H1 (cell line): Measurements from ENCODE around the gene ARHGAP42. TPM values are rescaled to one million over a fixed set of nuclear protein-coding genes. Genes with fewer than 3 reads are reported as not detected.
A peak's percentile ranks its signal among the peaks of the same experiment; 100 is the strongest.

ENCODE experiments used
- CTCF ChIA-PET: fragments of 300-600 bp; sonication (Branson Sonifier 250); formaldehyde crosslinking; loops from one replicate; lab custom pipeline; 2021; ENCODE audit not compliant: partially characterized antibody; lab: Charles Lee
- POLR2A ChIA-PET: fragments of 300-600 bp; sonication (Branson Sonifier 250); formaldehyde crosslinking; loops from one replicate; lab custom pipeline; 2021; ENCODE audit warnings: inconsistent platforms; ENCODE audit not compliant: partially characterized antibody; lab: Charles Lee
- DNase-seq, 2 experiments: peaks; one replicate each; pipeline versions ENCODE4 v3.0.0 to v3.0.0-alpha.2; 2010 to 2022; ENCODE audit warnings: low spot score in 2 of 2, low read depth in 1 of 2, mixed read lengths in 1 of 2
- FAIRE-seq: peaks from 2 replicates; lab custom pipeline; 2011; peaks lifted over from hg19 to GRCh38; lab: Jason Lieb, UNC
- H2AFZ ChIP-seq: 2 replicates; pipeline ENCODE4 v1.8.1; 2012; ENCODE audit warnings: low read length, inconsistent platforms
- H2AK5ac ChIP-seq: 2 replicates; pipeline ENCODE4 v1.6.1; 2013; ENCODE audit warnings: low read depth, low read length
- H2BK120ac ChIP-seq: replicated peaks from 2 replicates; pipeline ENCODE3; 2013; ENCODE audit warnings: low read depth, low read length, inconsistent platforms
- H2BK12ac ChIP-seq: 2 replicates; pipeline ENCODE4 v1.6.1; 2013; ENCODE audit warnings: low read depth, low read length
- H2BK15ac ChIP-seq: 2 replicates; pipeline ENCODE4 v1.6.1; 2013; ENCODE audit warnings: low read length
- H2BK20ac ChIP-seq: 2 replicates; pipeline ENCODE4 v1.6.1; 2013; ENCODE audit warnings: low read length
- H2BK5ac ChIP-seq: 2 replicates; pipeline ENCODE4 v1.6.1; 2013; ENCODE audit warnings: low read depth, low read length
- H3K14ac ChIP-seq: 2 replicates; pipeline ENCODE4 v1.6.1; 2013; ENCODE audit warnings: inconsistent platforms; ENCODE audit not compliant: insufficient read length
- H3K18ac ChIP-seq: 2 replicates; pipeline ENCODE4 v1.6.1; 2013; ENCODE audit warnings: low read length; ENCODE audit errors: extremely low read depth
- H3K23ac ChIP-seq: 2 replicates; pipeline ENCODE4 v1.6.1; 2013; ENCODE audit warnings: inconsistent platforms; ENCODE audit not compliant: insufficient read length
- H3K23me2 ChIP-seq: 2 replicates; pipeline ENCODE4 v1.6.1; 2013; ENCODE audit warnings: low read depth, low read length
- H3K27ac ChIP-seq: 2 replicates; pipeline ENCODE4 v1.6.1; 2011; ENCODE audit warnings: low read depth, low read length, inconsistent platforms
- H3K27me3 ChIP-seq, 4 experiments: replicated peaks in 1 of 4; 1 replicate in 1 of 4; 2 replicates in 3 of 4; pipeline versions ENCODE4 v1.6.1 to v1.8.1; 2011 to 2013; ENCODE audit warnings: low read length in 3 of 4, mild to moderate bottlenecking in 3 of 4, inconsistent platforms in 2 of 4, mixed read lengths in 2 of 4, moderate library complexity in 1 of 4; ENCODE audit not compliant: control insufficient read depth in 3 of 4, insufficient read depth in 3 of 4; ENCODE audit errors: extremely low read depth in 1 of 4
- H3K36me3 ChIP-seq, 4 experiments: 2 replicates each; pipeline versions ENCODE4 v1.6.1 to v1.8.1; 2011 to 2013; ENCODE audit warnings: mild to moderate bottlenecking in 4 of 4, low read length in 3 of 4, moderate library complexity in 2 of 4, control low read depth in 1 of 4, inconsistent platforms in 1 of 4; ENCODE audit not compliant: insufficient read depth in 4 of 4, control insufficient read depth in 2 of 4
- H3K4ac ChIP-seq: replicated peaks from 2 replicates; pipeline ENCODE3; 2013; ENCODE audit warnings: low read length, low read depth, mixed read lengths, inconsistent platforms; ENCODE audit not compliant: insufficient read length
- H3K4me1 ChIP-seq, 4 experiments: replicated peaks in 1 of 4; 1 replicate in 1 of 4; 2 replicates in 3 of 4; pipeline versions ENCODE4 v1.6.1 to v1.8.1; 2011 to 2013; ENCODE audit warnings: low read length in 3 of 4, inconsistent platforms in 2 of 4, mixed read lengths in 1 of 4; ENCODE audit not compliant: insufficient read depth in 4 of 4, control insufficient read depth in 3 of 4
- H3K4me2 ChIP-seq, 2 experiments: 2 replicates each; pipeline versions ENCODE4 v1.6.1 to v1.8.1; 2011 to 2013; ENCODE audit warnings: low read depth in 2 of 2, low read length in 2 of 2, control low read depth in 1 of 2, inconsistent platforms in 1 of 2, mild to moderate bottlenecking in 1 of 2; ENCODE audit not compliant: insufficient read depth in 1 of 2
- H3K4me3 ChIP-seq, 4 experiments: fragments of 200-600, 300-600 bp in 1 of 4; sonication (generic), shearing (Covaris generic), sonication (Bioruptor Twin) in 1 of 4; 2 replicates each; pipeline versions ENCODE4 v1.5.1 to v1.8.1; 2011 to 2016; ENCODE audit warnings: low read length in 4 of 4, low read depth in 3 of 4, control low read depth in 2 of 4, inconsistent platforms in 2 of 4, mild to moderate bottlenecking in 2 of 4, mixed read lengths in 1 of 4, moderate library complexity in 1 of 4; ENCODE audit not compliant: insufficient read depth in 2 of 4; ENCODE audit errors: extremely low read depth in 1 of 4
- H3K56ac ChIP-seq: replicated peaks from 2 replicates; pipeline ENCODE3; 2013; ENCODE audit warnings: low read depth, mild to moderate bottlenecking, mixed read lengths, low read length, inconsistent platforms; ENCODE audit not compliant: insufficient read length
- H3K79me1 ChIP-seq: 2 replicates; pipeline ENCODE4 v1.6.1; 2013; ENCODE audit warnings: low read depth, low read length, control low read depth
- H3K79me2 ChIP-seq, 2 experiments: 2 replicates each; pipeline versions ENCODE4 v1.6.1 to v1.8.1; 2012 to 2013; ENCODE audit warnings: low read length in 2 of 2, mild to moderate bottlenecking in 2 of 2, inconsistent platforms in 1 of 2; ENCODE audit not compliant: insufficient read depth in 2 of 2, control insufficient read depth in 1 of 2
- H3K9ac ChIP-seq, 4 experiments: replicated peaks in 1 of 4; 1 replicate in 1 of 4; 2 replicates in 3 of 4; pipeline versions ENCODE4 v1.6.1 to v1.8.1; 2011 to 2013; ENCODE audit warnings: low read depth in 3 of 4, low read length in 3 of 4, control low read depth in 2 of 4, mild to moderate bottlenecking in 2 of 4, moderate library complexity in 2 of 4, inconsistent platforms in 1 of 4; ENCODE audit errors: extremely low read depth in 1 of 4
- H3K9me3 ChIP-seq, 2 experiments: 2 replicates each; pipeline versions ENCODE4 v1.6.1 to v1.8.1; 2012 to 2013; ENCODE audit warnings: mild to moderate bottlenecking in 2 of 2, moderate library complexity in 2 of 2, control low read depth in 1 of 2, inconsistent platforms in 1 of 2, low read depth in 1 of 2, low read length in 1 of 2, mixed read lengths in 1 of 2; ENCODE audit not compliant: insufficient read depth in 2 of 2
- H4K20me1 ChIP-seq, 2 experiments: replicated peaks in 1 of 2; 2 replicates each; pipeline versions ENCODE3 to v1.8.1; 2011 to 2013; ENCODE audit warnings: inconsistent platforms in 2 of 2, low read length in 2 of 2, mild to moderate bottlenecking in 1 of 2; ENCODE audit not compliant: insufficient read depth in 2 of 2, control insufficient read depth in 1 of 2
- H4K5ac ChIP-seq: 2 replicates; pipeline ENCODE4 v1.6.1; 2013; ENCODE audit warnings: low read length, low read depth, mixed read lengths, inconsistent platforms; ENCODE audit not compliant: insufficient read length
- H4K8ac ChIP-seq: 2 replicates; pipeline ENCODE4 v1.8.0; 2013; ENCODE audit warnings: mild to moderate bottlenecking, moderate library complexity, low read length, inconsistent platforms; ENCODE audit not compliant: insufficient read depth; ENCODE audit errors: extremely low read depth
- H4K91ac ChIP-seq: replicated peaks from 2 replicates; pipeline ENCODE3; 2013; ENCODE audit warnings: low read length, mixed read lengths, inconsistent platforms; ENCODE audit not compliant: insufficient read length
- EP300 ChIP-seq, 2 experiments: IDR thresholded peaks; 1 replicate in 1 of 2; 2 replicates in 1 of 2; pipeline ENCODE4 v1.6.1; 2011 to 2012; ENCODE audit warnings: low read depth in 2 of 2, low read length in 2 of 2, mild to moderate bottlenecking in 2 of 2, borderline replicate concordance in 1 of 2, inconsistent platforms in 1 of 2, moderate library complexity in 1 of 2
- GABPA ChIP-seq: IDR thresholded peaks from 2 replicates; pipeline ENCODE4 v1.6.1; 2011; ENCODE audit warnings: mild to moderate bottlenecking, low read length, moderate library complexity, borderline replicate concordance; ENCODE audit not compliant: insufficient read depth
- HDAC6 ChIP-seq: IDR thresholded peaks from one replicate; pipeline ENCODE4 v1.7.1; 2012; ENCODE audit warnings: low read depth, mild to moderate bottlenecking, inconsistent platforms, low read length, moderate library complexity
- RAD21 ChIP-seq, 2 experiments: IDR thresholded peaks in 1 of 2; conservative IDR thresholded peaks in 1 of 2; 2 replicates each; pipeline ENCODE4 v1.6.1; 2011; ENCODE audit warnings: low read depth in 2 of 2, low read length in 2 of 2, improper control_type of control experiment in 1 of 2, inconsistent platforms in 1 of 2, mild to moderate bottlenecking in 1 of 2, moderate library complexity in 1 of 2
- RFX5 ChIP-seq: IDR thresholded peaks from 2 replicates; pipeline ENCODE4 v1.6.1; 2011; ENCODE audit warnings: low read depth, low read length, improper control_type of control experiment, borderline replicate concordance
- SAP30 ChIP-seq: fragments of 300-600 bp; sonication (generic); IDR thresholded peaks from 2 replicates; pipeline ENCODE4 v1.7.1; 2012; ENCODE audit warnings: low read length, moderate library complexity, mild to moderate bottlenecking, inconsistent platforms; ENCODE audit not compliant: insufficient read depth, insufficient replicate concordance
- SRF ChIP-seq: IDR thresholded peaks from 2 replicates; pipeline ENCODE4 v1.6.1; 2011; ENCODE audit warnings: mild to moderate bottlenecking, low read depth, low read length, moderate library complexity
- TAF1 ChIP-seq: IDR thresholded peaks from 2 replicates; pipeline ENCODE4 v1.6.1; 2011; ENCODE audit warnings: mild to moderate bottlenecking, low read depth, low read length
- TCF12 ChIP-seq: IDR thresholded peaks from 2 replicates; pipeline ENCODE4 v1.6.1; 2011; ENCODE audit warnings: low read depth, mild to moderate bottlenecking, low read length
- WGBS, 2 experiments: shearing (Covaris generic) in 1 of 2; methylation state at CpG; one replicate each; pipeline versions ENCODE4 v1.1.6 to v1.1.7; 2013 to 2015; ENCODE audit warnings: low lambda C conversion rate in 2 of 2, mixed read lengths in 2 of 2, inconsistent platforms in 1 of 2, low coverage in 1 of 2, missing lambda C conversion rate in 1 of 2; ENCODE audit not compliant: insufficient replicate concordance in 2 of 2, insufficient coverage in 1 of 2, insufficient read length in 1 of 2; ENCODE audit errors: extremely low coverage in 1 of 2, missing lambda C conversion rate in 1 of 2; 5-methylcytosine and 5-hydroxymethylcytosine counted together
- polyA plus RNA-seq, 7 experiments: library from polyadenylated mRNA; depleted of rRNA in 3 of 7; stranded (reverse) in 5 of 7; unstranded in 2 of 7; fragments of >200 nt in 5 of 7; fragments of 200-250 nt in 2 of 7; gene quantifications; 1 replicate in 5 of 7; 2 replicates in 1 of 7; 4 replicates in 1 of 7; pipeline versions ENCODE4 v1.2.1 to v1.2.3, GENCODE V29; 2011 to 2013; ENCODE audit warnings: missing spikeins in 2 of 7, mixed read lengths in 2 of 7
- total RNA-seq: library from RNA; stranded (reverse); fragmentation: NEBNext Ultra II Directional; extraction: Animal tissue kit (Norgen Biotek cat#: 25700); gene quantifications from 2 replicates; pipeline ENCODE4 v1.2.1, GENCODE V29; 2021
- TF ChIP-seq, protein P1 (sequence below): IDR thresholded peaks from 2 replicates; pipeline ENCODE4 v1.6.1; 2012; ENCODE audit warnings: inconsistent platforms

ARHGAP42 gene
- total and polyA plus RNA-seq, 2 of the 8 experiments (the other 6 are each of a cell fraction or from before 2014, with no cell fraction given), result 22.2 to 33.5 TPM

DNA sequence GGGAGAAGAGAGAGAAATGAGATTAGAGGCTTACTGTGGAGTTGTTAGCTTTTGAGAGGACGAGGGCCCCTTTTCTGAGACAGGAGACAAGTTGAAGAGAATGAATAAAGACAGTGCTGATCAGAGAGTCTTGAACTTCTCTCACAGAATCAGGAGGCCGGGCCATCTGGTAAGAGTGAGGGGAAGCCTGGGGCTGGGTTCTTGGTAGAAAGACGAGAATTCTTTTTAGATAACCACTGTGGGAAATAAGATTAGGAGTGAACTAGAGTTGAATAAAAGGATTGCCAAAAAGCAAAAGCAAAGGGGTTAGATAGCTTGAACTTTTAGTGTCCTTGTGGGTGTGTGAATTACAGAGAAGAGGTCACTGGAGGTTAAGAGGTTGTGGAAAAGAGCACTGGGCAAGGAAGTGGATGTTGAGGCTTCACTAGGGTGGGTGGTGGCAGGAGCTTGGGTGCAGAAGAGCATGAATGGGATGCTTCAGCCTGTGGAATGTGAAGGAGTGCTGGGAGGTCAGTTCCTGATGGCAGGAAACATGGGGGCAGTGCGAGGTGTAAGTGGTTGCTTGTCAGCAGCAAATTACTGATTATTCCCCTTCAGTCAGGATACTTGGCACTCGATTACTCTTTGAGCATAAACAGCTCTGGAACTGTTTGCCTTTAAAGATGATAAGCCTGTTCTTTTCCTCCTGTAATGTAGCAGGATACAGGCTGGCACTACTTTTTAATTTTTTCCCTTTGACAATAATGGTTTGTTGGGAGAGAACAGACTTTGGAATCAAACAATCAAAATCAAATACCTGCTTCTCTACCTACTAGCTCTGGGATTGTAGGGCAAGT is 98.3 kb downstream of the ARHGAP42 start:
- H3K9me3 ChIP-seq, result no peaks in the 10 kb centered on the region
- no peaks in the 10 kb centered on the region for H3K27me3 ChIP-seq
- H3K4me3 ChIP-seq, result no peak overlapping the region
- no peak overlapping the region; the same call in 1 of the 2 replicates for H3K18ac ChIP-seq
- no peak for DNase-seq
- H2BK120ac ChIP-seq, result no peak overlapping the region
- H2BK15ac ChIP-seq, result no peak overlapping the region
- H3K14ac ChIP-seq, result no peak overlapping the region
- H4K5ac ChIP-seq, result no peak overlapping the region
- no peaks in the 10 kb centered on the region for H3K23me2 ChIP-seq
- H3K79me2 ChIP-seq, result peaks cover 0 to 76% of the 10 kb centered on the region in 2 experiments; a peak in 2 of 4 replicates
- no peak overlapping the region for H2AFZ ChIP-seq
- no peak for FAIRE-seq
- H3K23ac ChIP-seq, result no peak overlapping the region
- H3K9ac ChIP-seq, result no peak overlapping the region
- H2BK20ac ChIP-seq, result no peak overlapping the region
- H2AK5ac ChIP-seq, result no peak overlapping the region
- 85% methylated on average over 5 of the region's 5 CpGs; no CpG with 5 or more reads in 1 of the 2 experiments for WGBS, 2 experiments
- no peaks in the 10 kb centered on the region for H4K20me1 ChIP-seq
- no peak overlapping the region for H3K27ac ChIP-seq
- no peaks in the 10 kb centered on the region for H3K36me3 ChIP-seq
- H3K4me2 ChIP-seq, result no peak overlapping the region; a peak in 1 of 4 replicates
- H3K79me1 ChIP-seq, result no peaks in the 10 kb centered on the region; the same call in 1 of the 2 replicates
- H4K8ac ChIP-seq, result no peak overlapping the region
- no peak overlapping the region for H2BK5ac ChIP-seq
- peaks cover 2 to 16% (median 9%) of the 10 kb centered on the region in 4 experiments; a peak in 5 of 7 replicates for H3K4me1 ChIP-seq
- no peak overlapping the region for H3K4ac ChIP-seq
- no peak overlapping the region for H3K56ac ChIP-seq
- CTCF ChIA-PET, result interaction anchor here (0.8 to 1.4 kb wide), 5 partner anchors 13 to 106 kb away, joined by 3 to 5 read pairs (median 3); no protein-coding TSS in a partner anchor
- no peak overlapping the region for H2BK12ac ChIP-seq
- POLR2A ChIA-PET, result interaction anchor here (1.1 to 2.5 kb wide), 4 partner anchors 11 to 97 kb away, joined by 3 to 7 read pairs (median 4); no protein-coding TSS in a partner anchor
- peak overlapping the region; percentile 18 for H4K91ac ChIP-seq
- no peak for TF ChIP-seq EP300 (IDR thresholded peaks at IDR 0.05; ENCODE audit: borderline replicate concordance in 1 of 2, low read depth in 2 of 2, low read length in 2 of 2)
- TF ChIP-seq GABPA, result no peak
- TF ChIP-seq TCF12, result no peak
- no peak for TF ChIP-seq SAP30
- TF ChIP-seq, protein P1, sequence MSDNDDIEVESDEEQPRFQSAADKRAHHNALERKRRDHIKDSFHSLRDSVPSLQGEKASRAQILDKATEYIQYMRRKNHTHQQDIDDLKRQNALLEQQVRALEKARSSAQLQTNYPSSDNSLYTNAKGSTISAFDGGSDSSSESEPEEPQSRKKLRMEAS, result no peak
- no peak for TF ChIP-seq HDAC6
- TF ChIP-seq TAF1, result no peak
- TF ChIP-seq RAD21 (IDR thresholded peaks at IDR 0.05 in 1 of 2, conservative IDR thresholded peaks at IDR 0.05 in 1 of 2; ENCODE audit: low read depth in 2 of 2, low read length in 2 of 2), result no peak
- TF ChIP-seq RFX5, result no peak
- no peak for TF ChIP-seq SRF
